Retinal pigment epithelial cell (primary cell): ENCODE results near the gene RNU1-4.
"Not testable (repeated sequence)": the region's sequence is repeated elsewhere in the genome, so short reads cannot be mapped to it uniquely, and the experiment has no call there.

ENCODE experiments used
- DNase-seq: peaks from one replicate; pipeline ENCODE4 v3.0.0-alpha.2; 2010; ENCODE audit warnings: low read depth
- H3K4me3 ChIP-seq: 2 replicates; pipeline ENCODE4 v1.5.1; 2011; ENCODE audit warnings: mild to moderate bottlenecking, low read length, control low read depth, moderate library complexity
- TF ChIP-seq, protein P1 (sequence below): conservative IDR thresholded peaks from 2 replicates; pipeline ENCODE4 v1.5.1; 2011; ENCODE audit warnings: low read depth, low read length, control low read depth, inconsistent platforms

Gene RNU1-4

GRCh38 chr1:16727190-16728111, 12.9 kb upstream of the RNU1-4 start:
- peak; percentile 9 for DNase-seq
- no peak overlapping the region for H3K4me3 ChIP-seq
- TF ChIP-seq, protein P1, sequence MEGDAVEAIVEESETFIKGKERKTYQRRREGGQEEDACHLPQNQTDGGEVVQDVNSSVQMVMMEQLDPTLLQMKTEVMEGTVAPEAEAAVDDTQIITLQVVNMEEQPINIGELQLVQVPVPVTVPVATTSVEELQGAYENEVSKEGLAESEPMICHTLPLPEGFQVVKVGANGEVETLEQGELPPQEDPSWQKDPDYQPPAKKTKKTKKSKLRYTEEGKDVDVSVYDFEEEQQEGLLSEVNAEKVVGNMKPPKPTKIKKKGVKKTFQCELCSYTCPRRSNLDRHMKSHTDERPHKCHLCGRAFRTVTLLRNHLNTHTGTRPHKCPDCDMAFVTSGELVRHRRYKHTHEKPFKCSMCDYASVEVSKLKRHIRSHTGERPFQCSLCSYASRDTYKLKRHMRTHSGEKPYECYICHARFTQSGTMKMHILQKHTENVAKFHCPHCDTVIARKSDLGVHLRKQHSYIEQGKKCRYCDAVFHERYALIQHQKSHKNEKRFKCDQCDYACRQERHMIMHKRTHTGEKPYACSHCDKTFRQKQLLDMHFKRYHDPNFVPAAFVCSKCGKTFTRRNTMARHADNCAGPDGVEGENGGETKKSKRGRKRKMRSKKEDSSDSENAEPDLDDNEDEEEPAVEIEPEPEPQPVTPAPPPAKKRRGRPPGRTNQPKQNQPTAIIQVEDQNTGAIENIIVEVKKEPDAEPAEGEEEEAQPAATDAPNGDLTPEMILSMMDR: no peak

DNA sequence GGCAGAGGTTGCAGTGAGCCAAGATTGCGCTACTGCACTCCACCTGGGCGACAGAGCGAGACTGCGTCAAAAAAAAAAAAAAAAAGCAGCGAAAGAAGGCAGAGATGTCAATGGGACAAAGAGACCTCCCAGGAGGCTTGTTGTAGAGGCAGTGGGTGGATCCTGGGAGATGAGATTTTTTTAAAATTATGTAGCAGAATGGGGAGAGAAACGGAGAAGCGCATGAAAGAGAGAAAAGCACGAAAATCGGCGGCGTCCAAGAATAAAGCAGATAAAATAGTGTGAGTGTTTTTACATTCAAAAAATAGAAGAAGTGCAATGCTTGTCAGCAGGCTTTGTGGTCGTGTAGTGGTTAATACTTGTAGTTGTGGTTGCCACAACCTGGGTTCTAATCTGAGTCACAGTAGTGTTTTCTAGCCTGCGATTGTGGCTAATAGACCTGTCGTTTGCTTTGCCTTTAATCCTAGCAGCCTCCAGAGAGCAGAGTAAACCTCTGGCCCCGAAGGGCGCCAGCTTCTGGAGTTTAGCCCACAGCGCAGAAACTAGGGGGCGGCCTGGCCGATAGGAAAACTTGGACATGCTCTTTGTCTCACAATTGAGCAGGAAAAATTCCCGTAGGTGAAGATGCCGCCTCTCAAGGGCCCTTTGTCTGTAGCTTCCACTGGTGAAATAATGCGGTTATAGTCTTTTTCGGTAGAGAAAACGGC, 11.9 kb upstream of the RNU1-4 start:
- DNase-seq, H3K4me3 ChIP-seq: not testable (repeated sequence)

DNA sequence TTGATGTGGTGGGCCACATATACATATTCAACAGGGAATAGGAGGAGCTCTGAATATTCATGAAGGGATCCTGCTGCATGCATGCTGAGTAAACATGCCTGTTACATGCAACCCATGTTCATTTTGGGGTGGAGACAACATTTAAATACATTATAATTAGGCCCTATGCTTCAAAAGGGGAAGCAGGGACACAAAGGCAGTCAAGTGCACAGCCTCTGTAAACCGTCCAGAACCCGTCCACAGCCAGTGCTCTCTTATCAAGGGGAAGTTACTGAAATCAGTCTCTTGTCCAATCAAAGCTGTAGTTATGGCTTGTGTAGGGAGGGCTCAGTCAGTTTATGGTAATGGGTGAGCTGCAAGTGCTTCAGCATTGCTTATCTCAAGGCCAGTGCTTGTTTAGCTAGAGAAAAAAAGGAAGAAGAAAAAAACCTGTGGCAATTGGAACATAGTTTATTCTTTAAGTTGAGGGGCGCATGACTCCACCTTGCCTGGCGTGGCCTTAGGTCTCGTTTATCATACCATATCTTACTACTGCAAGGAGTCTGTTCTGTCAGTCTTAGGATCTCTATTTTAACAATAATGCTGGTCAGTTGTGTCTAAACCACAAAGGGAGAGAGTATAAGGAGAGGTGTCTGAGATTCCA, 7.9 kb upstream of the RNU1-4 start:
- not testable (repeated sequence) for H3K4me3 ChIP-seq, DNase-seq

- not testable (repeated sequence) for H3K4me3 ChIP-seq, DNase-seq
Measured at GRCh38 chr1:16741230-16741629, 914 bp downstream of the RNU1-4 start.

DNA sequence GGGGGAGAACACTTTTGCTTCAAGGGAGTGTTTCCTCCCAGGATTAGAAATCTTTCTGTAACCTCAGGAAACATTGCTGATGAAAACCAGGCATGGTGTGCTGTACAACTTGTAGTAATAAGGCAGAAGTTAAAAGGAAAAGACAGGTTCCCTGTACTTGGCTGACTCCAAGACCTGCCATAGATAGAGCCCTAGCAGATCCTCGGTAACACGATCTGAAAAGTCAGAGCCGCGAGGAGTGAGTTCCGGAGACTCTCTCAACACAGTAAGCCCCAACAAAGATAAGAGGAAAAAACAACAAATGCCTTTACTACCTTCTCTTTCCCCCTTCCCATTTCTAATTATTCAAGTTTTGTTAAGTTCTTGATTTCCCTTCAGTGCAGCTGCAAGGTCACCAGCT, 7.3 kb downstream of the RNU1-4 start:
- not testable (repeated sequence) for H3K4me3 ChIP-seq, DNase-seq

DNA sequence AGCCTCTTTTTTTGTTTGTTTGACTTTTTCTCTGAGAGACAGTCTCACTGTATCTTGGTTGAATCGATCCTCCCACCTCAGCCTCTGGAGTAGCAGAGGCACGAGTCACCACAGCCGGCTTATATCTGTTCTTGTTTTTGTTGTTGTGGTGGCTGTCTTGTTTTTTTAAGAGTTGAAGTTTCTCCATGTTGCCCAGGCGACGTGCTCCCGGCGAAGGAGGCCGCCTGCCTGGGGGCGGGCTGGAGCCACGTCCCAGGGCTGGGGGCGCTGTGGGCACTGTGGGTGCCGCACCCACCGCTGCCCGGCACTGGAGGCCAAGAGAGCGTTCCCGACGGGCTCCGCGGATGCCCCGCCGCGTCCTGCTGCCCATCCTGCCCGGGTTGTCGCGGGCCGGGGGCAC, 8.4 kb downstream of the RNU1-4 start:
- H3K4me3 ChIP-seq, DNase-seq: not testable (repeated sequence)

DNA sequence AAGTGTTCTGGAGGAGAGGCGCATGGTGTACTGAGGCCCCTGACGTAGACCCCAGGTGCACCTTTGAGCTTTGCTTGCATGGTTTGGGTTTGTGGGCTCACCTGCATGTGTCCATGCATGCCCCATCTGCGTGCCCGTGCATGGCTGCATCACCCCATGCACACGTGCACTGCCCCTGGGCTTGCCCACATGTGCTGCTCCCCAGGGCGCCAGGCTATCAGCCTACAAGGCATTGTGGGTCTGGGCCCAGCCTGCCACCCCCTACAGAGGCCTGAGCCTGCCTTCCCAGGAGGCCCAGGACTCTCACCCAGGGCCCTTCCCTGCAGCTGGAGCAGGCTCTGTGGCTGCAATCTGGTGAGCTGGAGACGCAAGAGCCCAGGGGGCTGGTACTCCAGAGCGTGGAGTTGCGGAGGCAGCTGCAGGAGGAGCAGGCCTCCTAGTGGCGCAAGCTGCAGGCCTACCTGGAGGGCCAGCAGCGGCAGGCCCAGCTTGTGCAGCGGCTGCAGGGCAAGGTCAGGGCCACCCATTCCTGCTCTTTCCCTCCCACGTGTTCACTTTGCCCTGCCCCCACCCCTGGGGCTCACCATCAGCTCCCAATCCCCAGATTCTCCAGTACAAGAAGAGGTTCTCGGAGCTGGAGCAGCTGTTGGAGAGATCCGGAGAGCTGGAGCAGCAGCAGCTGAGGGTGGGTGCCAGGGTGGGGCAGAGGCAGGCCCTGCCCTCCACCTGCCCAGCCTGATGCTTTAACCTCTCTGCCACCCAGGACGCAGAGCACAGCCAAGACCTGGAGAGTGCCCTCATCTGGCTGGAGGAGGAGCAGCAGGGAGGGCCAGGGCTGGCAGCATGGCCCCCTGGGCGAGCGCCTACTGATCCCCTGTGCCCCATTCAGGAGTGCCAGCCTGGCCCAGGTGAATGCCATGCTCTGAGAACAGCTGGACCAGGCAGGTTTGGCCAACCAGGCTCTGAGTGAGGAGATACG, 9.9 kb downstream of the RNU1-4 start:
- not testable (repeated sequence) for DNase-seq, H3K4me3 ChIP-seq

- H3K4me3 ChIP-seq, DNase-seq: not testable (repeated sequence)
Measured at GRCh38 chr1:16752770-16753169, 12.5 kb downstream of the RNU1-4 start.

GRCh38 chr1:16755385-16755784, 15.1 kb downstream of the RNU1-4 start:
- not testable (repeated sequence) for H3K4me3 ChIP-seq, DNase-seq

DNA sequence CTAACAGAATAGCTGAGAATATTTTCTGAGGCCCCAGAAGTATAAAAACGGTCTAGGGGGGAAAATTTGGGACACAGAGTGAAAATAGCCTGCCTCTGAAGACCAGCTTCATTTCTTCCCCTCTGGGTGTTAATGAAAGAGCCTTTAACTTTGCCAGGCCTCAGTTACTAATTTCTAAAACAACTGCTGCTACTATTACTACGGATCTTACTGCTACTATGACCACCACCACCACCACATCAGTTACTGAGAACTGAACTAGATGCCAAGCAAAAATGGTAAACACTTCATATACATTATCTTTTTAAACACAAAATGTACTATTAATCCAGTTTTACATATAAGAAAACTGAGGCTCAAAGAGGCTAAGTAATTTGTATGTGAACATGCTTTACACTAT, 15.6 kb downstream of the RNU1-4 start:
- not testable (repeated sequence) for H3K4me3 ChIP-seq, DNase-seq

- not testable (repeated sequence) for DNase-seq
Measured at GRCh38 chr1:16757574-16757973, 17.3 kb downstream of the RNU1-4 start.

GRCh38 chr1:16758060-16758459, 17.7 kb downstream of the RNU1-4 start:
- not testable (repeated sequence) for H3K4me3 ChIP-seq, DNase-seq

More at GRCh38 chr1:16757574-16757973, 17.3 kb downstream of the RNU1-4 start:
- H3K4me3 ChIP-seq: not testable (repeated sequence)

DNA sequence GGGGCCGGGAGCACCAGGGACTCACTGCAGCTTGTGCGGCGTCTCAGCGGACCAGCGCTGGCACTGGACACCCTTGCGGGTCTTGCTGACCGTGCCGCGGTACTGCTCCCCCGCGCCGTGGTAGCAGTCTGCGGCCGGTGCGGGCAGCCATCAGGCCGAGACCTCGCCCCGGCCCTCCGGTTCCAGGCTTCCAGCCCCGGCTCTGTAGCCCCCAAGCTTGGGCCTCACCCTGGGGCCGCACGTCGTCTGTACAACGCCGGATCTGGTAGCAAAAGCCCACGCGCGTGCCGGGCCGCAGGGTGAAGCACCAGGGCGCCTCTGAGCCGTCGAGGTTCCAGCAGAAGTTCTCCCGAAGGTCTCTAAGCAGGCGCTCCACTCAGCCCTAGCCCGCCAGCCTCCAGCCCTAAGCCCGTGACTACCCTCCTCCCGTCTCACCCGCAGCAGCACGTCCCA, 18.8 kb downstream of the RNU1-4 start:
- not testable (repeated sequence) for H3K4me3 ChIP-seq, DNase-seq

GRCh38 chr1:16759650-16760455, 19.5 kb downstream of the RNU1-4 start:
- not testable (repeated sequence) for DNase-seq, H3K4me3 ChIP-seq

- H3K4me3 ChIP-seq, DNase-seq: not testable (repeated sequence)
Measured at GRCh38 chr1:16760456-16760765, 20.1 kb downstream of the RNU1-4 start.

GRCh38 chr1:16760801-16761200, 20.5 kb downstream of the RNU1-4 start:
- H3K4me3 ChIP-seq, DNase-seq: not testable (repeated sequence)
